Keratinocyte (primary cell): ENCODE measurements around the gene KIR3DL1. TPM values are rescaled to one million over a fixed set of nuclear protein-coding genes. Genes with fewer than 3 reads are reported as not detected.

Experiments
- DNase-seq: peaks from one replicate; pipeline ENCODE4 v3.0.0-alpha.2; 2011; ENCODE audit warnings: low read depth, missing footprints, low spot score
- FAIRE-seq: peaks from 2 replicates; lab custom pipeline; 2011; peaks lifted over from hg19 to GRCh38; lab: Jason Lieb, UNC
- H2AFZ ChIP-seq: 2 replicates; pipeline ENCODE4 v1.6.0; 2012; ENCODE audit warnings: low read length, control low read depth, inconsistent platforms; ENCODE audit not compliant: control insufficient read depth
- H3K27ac ChIP-seq: 2 replicates; pipeline ENCODE4 v1.5.1; 2011; ENCODE audit warnings: low read length; ENCODE audit not compliant: control insufficient read depth, insufficient read depth
- H3K27me3 ChIP-seq: 3 replicates; pipeline ENCODE4 v1.6.0; 2011; ENCODE audit warnings: low read length; ENCODE audit not compliant: control insufficient read depth, insufficient read depth; ENCODE audit errors: extremely low read depth
- H3K36me3 ChIP-seq, 2 experiments: 2 replicates in 1 of 2; 3 replicates in 1 of 2; pipeline ENCODE4 v1.5.1; 2011; ENCODE audit warnings: low read length in 2 of 2, mild to moderate bottlenecking in 1 of 2; ENCODE audit not compliant: control insufficient read depth in 2 of 2, insufficient read depth in 2 of 2; ENCODE audit errors: extremely low read depth in 1 of 2
- H3K4me1 ChIP-seq: 3 replicates; pipeline ENCODE4 v1.5.1; 2011; ENCODE audit warnings: low read length; ENCODE audit not compliant: control insufficient read depth, insufficient read depth; ENCODE audit errors: extremely low read depth
- H3K4me2 ChIP-seq: 3 replicates; pipeline ENCODE4 v1.6.0; 2011; ENCODE audit warnings: low read depth, low read length; ENCODE audit not compliant: control insufficient read depth, insufficient read depth; ENCODE audit errors: extremely low read depth
- H3K4me3 ChIP-seq, 3 experiments: fragments of 200-600 bp in 1 of 3; sonication (generic) in 1 of 3; 2 replicates in 2 of 3; 3 replicates in 1 of 3; pipeline ENCODE4 v1.5.1; 2011 to 2016; ENCODE audit warnings: low read length in 3 of 3, mild to moderate bottlenecking in 3 of 3, control low read depth in 2 of 3, inconsistent platforms in 1 of 3, low read depth in 1 of 3, mixed read lengths in 1 of 3, mixed run types in 1 of 3, moderate library complexity in 1 of 3; ENCODE audit not compliant: control insufficient read depth in 2 of 3, insufficient read depth in 2 of 3; ENCODE audit errors: extremely low read depth in 1 of 3
- H3K79me2 ChIP-seq: 2 replicates; pipeline ENCODE4 v1.6.0; 2012; ENCODE audit warnings: low read length; ENCODE audit not compliant: control insufficient read depth, insufficient read depth
- H3K9ac ChIP-seq: 3 replicates; pipeline ENCODE4 v1.6.0; 2011; ENCODE audit warnings: low read length; ENCODE audit not compliant: control insufficient read depth, insufficient read depth; ENCODE audit errors: extremely low read depth
- H3K9me1 ChIP-seq: 3 replicates; pipeline ENCODE4 v1.6.0; 2011; ENCODE audit warnings: low read length; ENCODE audit not compliant: control insufficient read depth, insufficient read depth; ENCODE audit errors: extremely low read depth
- H3K9me3 ChIP-seq: 2 replicates; pipeline ENCODE4 v1.5.1; 2012; ENCODE audit warnings: low read depth, low read length; ENCODE audit not compliant: control insufficient read depth
- H4K20me1 ChIP-seq: 3 replicates; pipeline ENCODE4 v1.6.0; 2011; ENCODE audit warnings: low read length; ENCODE audit not compliant: control insufficient read depth, insufficient read depth; ENCODE audit errors: extremely low read depth
- EZH2 ChIP-seq: IDR thresholded peaks from one replicate; pipeline ENCODE4 v1.6.1; 2012; ENCODE audit warnings: inconsistent platforms, mild to moderate bottlenecking, low read length, moderate library complexity
- dilution Hi-C: fragments of 300-500 bp; cut with MboI; formaldehyde crosslinking; loops from one replicate; pipeline ENCODE4 v1.7.0; 2020; ENCODE audit warnings: low sequenced_read_pairs; ENCODE audit not compliant: extremely low pct_ligation_motif_present
- polyA plus RNA-seq, 5 experiments: library from polyadenylated mRNA; depleted of rRNA in 3 of 5; stranded (reverse) in 3 of 5; stranded (forward) in 1 of 5; unstranded in 1 of 5; fragments of >200 nt; gene quantifications; 1 replicate in 1 of 5; 2 replicates in 3 of 5; 3 replicates in 1 of 5; pipeline versions ENCODE4 v1.2.1 to v1.2.3, GENCODE V29; 2011 to 2012; ENCODE audit warnings: missing spikeins in 2 of 5, low read depth in 1 of 5, low replicate concordance in 1 of 5
- TF ChIP-seq, protein P1 (sequence below), 3 experiments: IDR thresholded peaks in 1 of 3; conservative IDR thresholded peaks in 1 of 3; optimal IDR thresholded peaks in 1 of 3; 2 replicates in 2 of 3; 3 replicates in 1 of 3; pipeline versions ENCODE3 to v1.5.1; 2011; ENCODE audit warnings: low read length in 3 of 3, mild to moderate bottlenecking in 3 of 3, moderate library complexity in 2 of 3, control low read depth in 1 of 3, inconsistent platforms in 1 of 3; ENCODE audit not compliant: insufficient read depth in 2 of 3; ENCODE audit errors: extremely low read depth in 1 of 3

KIR3DL1 gene
- polyA plus RNA-seq, 1 donor (not counting 4 experiments of a cell fraction or from before 2014, with no cell fraction given), result not detected

DNA sequence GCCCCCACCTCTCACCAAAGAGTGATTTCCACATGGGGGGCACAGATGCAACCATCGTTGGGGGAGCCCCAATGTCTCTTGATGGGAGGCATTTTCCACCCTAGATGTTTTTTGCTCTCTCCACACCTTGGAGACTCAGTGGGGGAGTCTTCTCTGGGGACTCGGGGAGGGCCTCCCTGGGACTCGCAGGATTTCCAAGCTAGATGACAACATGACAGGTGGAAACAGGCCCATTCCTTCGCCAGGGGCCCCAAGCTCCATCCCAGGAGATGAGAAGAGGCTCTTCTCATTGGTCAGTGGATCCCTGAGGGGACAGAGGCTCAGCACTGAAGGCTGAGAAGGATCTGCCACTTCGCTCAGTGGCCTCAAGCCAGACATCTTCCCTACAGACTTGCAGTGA, 25.6 kb upstream of the KIR3DL1 start:
- FAIRE-seq, result no peak

DNA sequence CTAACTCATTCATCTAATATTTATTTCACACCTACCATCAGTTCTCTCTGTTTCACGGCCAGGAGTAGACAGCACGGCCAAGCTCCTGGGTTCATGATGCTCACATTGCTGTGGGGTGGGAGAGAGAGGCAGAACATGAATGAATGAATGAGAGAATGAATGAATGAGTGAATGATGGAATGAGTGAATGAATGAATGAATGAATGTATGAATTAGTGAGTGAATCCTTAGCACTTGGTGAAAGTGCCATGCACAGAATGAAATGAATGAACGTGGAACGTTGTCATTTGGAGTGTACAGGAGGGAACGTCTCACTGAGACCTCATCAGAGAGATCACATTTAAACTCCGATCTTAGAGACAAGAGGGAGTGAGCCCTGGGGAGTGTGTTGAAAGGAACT, 24.8 kb upstream of the KIR3DL1 start:
- no peak overlapping the region for H3K27ac ChIP-seq
- H4K20me1 ChIP-seq, result no peaks in the 10 kb centered on the region
- FAIRE-seq (no peak), DNase-seq (no peak)
- no peaks in the 10 kb centered on the region for H3K27me3 ChIP-seq
- no peak overlapping the region for H2AFZ ChIP-seq
- dilution Hi-C loops, result no loop called here
- no peak overlapping the region for H3K4me2 ChIP-seq
- no peak overlapping the region for H3K9ac ChIP-seq
- H3K4me1 ChIP-seq, result no peaks in the 10 kb centered on the region
- no peaks in the 10 kb centered on the region for H3K36me3 ChIP-seq
- H3K9me1 ChIP-seq, result no peaks in the 10 kb centered on the region
- H3K4me3 ChIP-seq, result no peak overlapping the region
- H3K79me2 ChIP-seq, result no peaks in the 10 kb centered on the region
- TF ChIP-seq, protein P1, sequence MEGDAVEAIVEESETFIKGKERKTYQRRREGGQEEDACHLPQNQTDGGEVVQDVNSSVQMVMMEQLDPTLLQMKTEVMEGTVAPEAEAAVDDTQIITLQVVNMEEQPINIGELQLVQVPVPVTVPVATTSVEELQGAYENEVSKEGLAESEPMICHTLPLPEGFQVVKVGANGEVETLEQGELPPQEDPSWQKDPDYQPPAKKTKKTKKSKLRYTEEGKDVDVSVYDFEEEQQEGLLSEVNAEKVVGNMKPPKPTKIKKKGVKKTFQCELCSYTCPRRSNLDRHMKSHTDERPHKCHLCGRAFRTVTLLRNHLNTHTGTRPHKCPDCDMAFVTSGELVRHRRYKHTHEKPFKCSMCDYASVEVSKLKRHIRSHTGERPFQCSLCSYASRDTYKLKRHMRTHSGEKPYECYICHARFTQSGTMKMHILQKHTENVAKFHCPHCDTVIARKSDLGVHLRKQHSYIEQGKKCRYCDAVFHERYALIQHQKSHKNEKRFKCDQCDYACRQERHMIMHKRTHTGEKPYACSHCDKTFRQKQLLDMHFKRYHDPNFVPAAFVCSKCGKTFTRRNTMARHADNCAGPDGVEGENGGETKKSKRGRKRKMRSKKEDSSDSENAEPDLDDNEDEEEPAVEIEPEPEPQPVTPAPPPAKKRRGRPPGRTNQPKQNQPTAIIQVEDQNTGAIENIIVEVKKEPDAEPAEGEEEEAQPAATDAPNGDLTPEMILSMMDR (optimal IDR thresholded peaks at IDR 0.05 in 1 of 3, IDR thresholded peaks at IDR 0.05 in 1 of 3, conservative IDR thresholded peaks at IDR 0.05 in 1 of 3; ENCODE audit: extremely low read depth in 1 of 3, insufficient read depth in 2 of 3, low read length in 3 of 3), result no peak
- TF ChIP-seq EZH2, result no peak
- H3K9me3 ChIP-seq, result peaks cover 9% of the 10 kb centered on the region

More for the DNA sequence above, 25.6 kb upstream of the KIR3DL1 start:
- Histone ChIP-seq H4K20me1 (no peaks in the 10 kb centered on the region), H3K4me3 (no peak overlapping the region), H3K79me2 (no peaks in the 10 kb centered on the region), H3K27me3 (no peaks in the 10 kb centered on the region), H3K36me3 (no peaks in the 10 kb centered on the region), H3K9me3 (peaks cover 14% of the 10 kb centered on the region), H3K4me2 (no peak overlapping the region), H3K9ac (no peak overlapping the region), H3K9me1 (no peaks in the 10 kb centered on the region), H2AFZ (no peak overlapping the region), H3K27ac (no peak overlapping the region), H3K4me1 (no peaks in the 10 kb centered on the region)
- no peak for DNase-seq
- TF ChIP-seq, protein P1 (optimal IDR thresholded peaks at IDR 0.05 in 1 of 3, IDR thresholded peaks at IDR 0.05 in 1 of 3, conservative IDR thresholded peaks at IDR 0.05 in 1 of 3; ENCODE audit: extremely low read depth in 1 of 3, insufficient read depth in 2 of 3, low read length in 3 of 3), result no peak
- no peak for TF ChIP-seq EZH2
- dilution Hi-C loops, result no loop called here
